Cerebellar cortex (tissue), 1 donor: ENCODE results near the gene PAX7.
"Not testable (repeated sequence)": the region's sequence is repeated elsewhere in the genome, so short reads cannot be mapped to it uniquely, and the experiment has no call there.

Experiments used
- DNase-seq: peaks from one replicate; pipeline ENCODE4 v3.0.0-alpha.2; 2015; ENCODE audit warnings: low spot score

Gene PAX7

GRCh38 chr1:18658831-18659230, 28.2 kb downstream of the PAX7 start:
- no peak for DNase-seq

DNA sequence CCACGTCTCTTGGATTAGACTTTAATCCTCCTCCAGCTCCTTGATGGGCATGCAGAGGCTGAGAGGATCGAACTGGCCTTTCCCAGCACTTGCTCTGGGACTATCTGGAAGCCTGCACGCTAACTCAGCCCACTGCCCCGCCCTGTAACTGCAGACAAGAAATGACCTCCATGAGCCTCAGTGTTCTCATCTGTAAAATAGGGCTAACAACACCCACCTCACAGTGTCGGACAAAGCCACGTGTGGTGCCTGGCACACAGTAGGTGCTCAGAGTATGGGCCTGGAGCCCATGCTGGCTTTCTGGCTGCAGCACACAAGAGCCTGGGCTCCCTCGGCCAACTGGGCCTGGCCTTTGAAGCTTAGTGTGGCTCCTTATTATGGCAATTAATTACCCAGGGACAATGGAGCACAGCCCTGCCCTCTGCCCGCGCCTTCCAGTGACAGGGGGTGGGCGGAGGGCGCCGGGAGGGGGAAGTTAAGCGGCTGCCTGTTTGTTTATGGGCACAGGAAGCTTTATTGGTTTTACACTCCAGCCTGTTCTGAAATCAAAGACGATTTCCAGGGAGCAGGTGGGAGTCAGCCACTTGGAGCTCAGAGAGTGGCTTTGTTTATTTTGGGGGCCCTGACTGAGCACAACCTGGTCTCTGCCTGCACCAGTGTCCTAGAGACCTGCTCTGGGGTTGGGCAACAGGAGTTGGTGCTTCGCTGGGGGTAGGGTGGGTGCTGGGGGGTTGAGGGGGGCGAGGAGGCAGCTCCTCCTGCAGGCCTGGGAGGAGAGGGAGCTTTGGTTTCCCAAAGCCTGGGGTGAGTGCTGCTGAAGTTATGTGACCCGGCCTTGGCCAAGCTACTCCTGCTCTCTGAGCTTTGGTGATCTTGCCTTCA, 31.0 kb downstream of the PAX7 start:
- DNase-seq, result no peak

DNA sequence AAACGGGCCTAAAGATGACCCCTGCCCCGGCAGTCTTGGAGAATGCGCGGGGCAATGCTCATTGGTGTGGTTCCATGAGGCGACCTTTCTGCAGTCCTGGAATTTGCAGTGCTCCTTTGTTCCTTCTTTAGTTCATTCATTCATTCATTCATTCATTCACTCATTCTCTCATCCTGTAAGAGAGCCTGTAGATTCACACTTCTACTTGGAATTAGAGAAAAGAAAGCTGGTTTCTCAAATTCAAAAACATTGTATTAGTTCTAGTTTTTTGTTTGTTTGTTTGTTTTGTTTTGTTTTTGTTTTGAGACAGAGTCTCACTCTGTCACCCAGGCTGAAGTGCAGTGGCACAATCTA, 31.6 kb downstream of the PAX7 start:
- no peak for DNase-seq

- DNase-seq, result no peak
These were observed 35.8 kb downstream of the PAX7 start for GRCh38 chr1:18666317-18666920.

GRCh38 chr1:18667333-18667732, 36.7 kb downstream of the PAX7 start:
- DNase-seq, result no peak

- DNase-seq, result no peak
These were observed 37.4 kb downstream of the PAX7 start for GRCh38 chr1:18668046-18668445.

DNA sequence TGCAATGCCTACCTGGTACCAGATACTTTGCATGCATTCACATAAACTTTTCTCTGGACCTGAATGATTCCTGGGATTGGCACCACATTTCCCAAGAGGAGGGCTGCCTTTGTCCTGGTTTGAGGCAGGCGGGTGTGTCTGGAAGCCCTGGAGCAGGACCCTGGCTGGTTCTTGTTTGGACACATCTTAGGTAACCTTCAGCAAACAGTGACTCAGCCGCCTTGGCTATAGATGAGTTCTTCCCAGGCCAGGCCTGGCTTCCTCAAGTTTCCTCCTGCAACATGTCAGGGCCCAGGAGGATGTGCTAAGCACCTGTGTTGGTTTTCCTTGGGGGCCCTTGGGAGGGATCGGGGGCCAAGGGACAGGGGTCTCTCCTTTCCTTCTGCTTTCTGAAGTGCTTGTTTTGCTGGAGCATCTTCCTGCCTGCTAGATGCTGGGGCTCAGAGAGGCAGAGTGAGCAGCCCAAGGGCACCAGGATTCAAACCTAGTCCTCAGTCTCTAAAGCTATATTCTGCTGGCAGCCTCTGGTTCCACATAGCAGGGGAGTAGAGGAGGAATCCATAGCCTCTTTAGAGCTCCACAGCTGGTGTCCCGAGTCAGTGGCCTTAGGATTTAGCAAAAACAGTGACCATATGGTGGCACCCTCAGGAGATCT, 38.2 kb downstream of the PAX7 start:
- no peak for DNase-seq

DNA sequence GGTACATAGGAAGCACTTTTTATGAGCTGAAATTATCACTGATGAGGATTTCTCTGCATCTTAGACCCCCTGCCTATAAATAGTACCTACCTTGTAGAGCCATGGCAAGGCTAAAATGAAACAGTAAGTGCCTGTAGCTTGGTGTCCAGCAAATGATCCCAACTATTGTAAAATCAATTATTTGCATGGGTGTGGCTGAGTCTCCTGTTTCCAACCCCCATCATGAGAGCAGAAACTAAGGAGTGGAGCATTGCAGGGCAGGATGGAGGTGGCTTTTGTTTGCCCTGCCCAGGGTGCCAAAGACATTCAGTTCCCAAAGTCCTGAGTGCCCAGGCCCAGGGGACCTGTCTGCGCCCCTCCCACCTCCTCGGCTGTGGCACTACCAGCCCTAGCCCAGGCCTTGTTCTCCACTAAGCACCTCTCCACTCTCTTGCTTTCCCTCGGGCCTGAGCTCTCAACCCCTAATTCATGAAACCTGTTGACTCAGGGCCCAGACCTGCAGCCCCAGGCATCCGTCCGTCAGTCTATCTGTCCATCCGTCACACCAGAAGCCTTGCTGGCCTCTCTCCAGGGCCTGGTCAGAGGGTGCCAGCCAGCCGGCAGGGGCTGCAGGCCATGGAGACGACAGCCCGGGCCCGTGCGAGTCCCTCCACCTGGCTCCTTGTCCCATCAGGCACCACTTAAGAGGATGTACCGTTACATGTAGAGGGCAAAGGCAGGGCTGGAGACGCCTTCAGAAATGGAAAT, 39.6 kb downstream of the PAX7 start:
- DNase-seq, result no peak

DNA sequence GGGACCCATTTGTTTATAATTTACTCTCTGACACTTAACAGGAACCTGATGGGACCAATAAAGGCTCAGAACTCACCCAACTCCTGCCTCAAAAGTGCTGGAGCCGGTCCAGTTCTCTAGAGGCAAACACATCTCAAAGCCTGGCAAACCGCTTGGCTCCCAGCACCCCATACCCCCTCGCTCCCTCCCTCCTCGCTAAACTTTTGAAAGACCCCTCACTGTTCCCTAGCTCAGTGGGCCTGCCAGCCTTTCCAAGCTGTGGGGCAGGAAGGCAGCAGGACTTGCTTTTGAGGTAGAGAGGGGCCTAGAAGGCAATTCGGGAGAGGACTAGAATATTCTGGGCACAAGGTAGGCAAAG, 40.2 kb downstream of the PAX7 start:
- DNase-seq, result no peak

DNA sequence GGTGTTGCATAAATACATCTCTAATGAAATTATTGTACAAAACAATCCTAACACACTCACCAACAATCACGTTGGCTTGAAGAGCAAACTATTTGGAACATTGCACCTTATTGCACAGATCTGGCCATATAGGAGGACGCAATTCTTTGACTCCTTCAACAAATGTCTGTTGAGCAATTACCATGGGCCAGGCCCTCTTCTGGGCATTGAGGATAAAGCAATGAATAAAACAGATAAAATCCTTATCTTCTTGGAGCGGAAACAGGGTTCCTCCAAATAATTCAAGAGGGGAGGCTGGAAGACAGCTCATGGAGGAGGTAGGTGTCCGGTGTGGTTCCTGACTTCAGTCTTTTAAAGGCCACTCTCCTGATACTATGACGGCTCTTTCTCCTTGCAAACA, 43.3 kb downstream of the PAX7 start:
- DNase-seq, result peak; percentile 4

DNA sequence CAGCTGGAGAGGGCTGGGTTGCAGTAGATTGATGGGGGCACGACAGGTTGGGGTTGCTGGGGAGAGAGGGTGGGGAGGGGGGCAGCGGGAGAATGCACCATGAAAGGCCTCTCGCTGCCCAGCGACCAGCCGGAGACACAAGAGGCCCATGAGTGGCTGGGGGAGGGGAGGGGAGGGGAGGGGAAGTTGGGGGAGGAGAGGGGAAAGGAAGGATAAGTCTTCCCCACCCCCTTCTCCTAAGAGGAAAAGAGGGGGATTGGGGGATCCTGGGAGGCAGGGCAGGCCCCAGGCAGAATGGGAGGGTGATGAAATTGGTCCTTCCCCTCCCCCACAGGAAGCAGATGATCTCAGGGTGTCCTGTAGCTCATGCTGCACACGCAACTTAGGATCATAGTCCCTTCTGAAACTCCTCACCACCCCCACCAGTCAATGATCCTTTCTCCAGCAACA, 45.7 kb downstream of the PAX7 start:
- no peak for DNase-seq

- DNase-seq, result peak; percentile 42
These were observed 50.8 kb downstream of the PAX7 start for GRCh38 chr1:18681423-18681835.

DNA sequence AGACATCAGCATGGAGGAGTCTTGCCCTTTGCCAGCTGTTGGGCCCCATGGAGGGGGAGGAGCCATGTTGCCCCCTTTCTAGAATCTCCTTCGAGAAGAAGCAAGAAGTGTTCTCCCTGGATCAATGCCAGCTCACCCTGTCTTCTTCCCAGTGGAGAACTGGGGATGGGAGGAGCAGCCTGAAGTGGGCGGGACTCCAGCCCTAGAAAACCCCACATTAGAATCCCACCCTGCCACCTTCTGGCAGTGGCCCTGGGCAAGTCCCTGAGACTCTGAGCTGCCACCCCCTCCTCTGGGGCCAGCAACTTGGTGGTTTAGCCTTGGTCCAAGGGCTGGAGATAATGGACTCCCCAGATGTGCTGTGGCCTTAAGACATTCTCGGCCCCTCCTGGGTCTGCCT, 51.7 kb downstream of the PAX7 start:
- DNase-seq, result no peak

- DNase-seq, result no peak
These were observed 53.7 kb downstream of the PAX7 start for GRCh38 chr1:18684303-18684702.

GRCh38 chr1:18686540-18686939, 55.9 kb downstream of the PAX7 start:
- no peak for DNase-seq

DNA sequence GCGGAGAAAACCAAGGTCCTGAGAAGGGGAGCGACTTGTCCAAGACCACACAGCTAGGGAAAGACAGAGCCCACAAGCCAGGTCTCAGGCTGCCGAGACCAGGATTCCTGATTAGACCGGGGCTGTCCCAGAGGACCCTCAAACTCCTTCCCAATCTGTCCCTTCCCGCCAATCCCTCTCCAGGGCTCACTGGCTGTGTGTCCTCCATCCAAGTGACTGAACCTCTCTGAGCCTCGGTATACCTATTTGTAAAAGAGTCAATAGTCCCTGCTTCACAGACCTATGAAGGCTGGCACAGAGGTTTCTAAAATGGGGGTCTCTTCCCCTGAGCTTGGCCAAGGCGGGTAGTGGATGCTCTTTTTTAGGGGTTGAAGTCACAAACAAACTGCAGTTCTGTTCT, 56.6 kb downstream of the PAX7 start:
- no peak for DNase-seq

DNA sequence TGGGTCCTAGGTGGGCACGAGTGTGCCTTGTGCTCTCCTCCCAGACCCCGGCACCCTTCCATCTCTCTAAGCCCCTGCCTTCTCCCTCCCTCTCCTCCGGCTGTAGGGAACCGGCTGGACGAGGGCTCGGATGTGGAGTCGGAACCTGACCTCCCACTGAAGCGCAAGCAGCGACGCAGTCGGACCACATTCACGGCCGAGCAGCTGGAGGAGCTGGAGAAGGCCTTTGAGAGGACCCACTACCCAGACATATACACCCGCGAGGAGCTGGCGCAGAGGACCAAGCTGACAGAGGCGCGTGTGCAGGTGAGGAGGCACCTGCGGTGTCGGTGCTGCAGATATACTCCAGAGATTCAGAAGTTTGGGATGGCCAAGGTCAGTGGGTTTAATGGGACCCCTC, 61.0 kb downstream of the PAX7 start:
- DNase-seq, result no peak

DNA sequence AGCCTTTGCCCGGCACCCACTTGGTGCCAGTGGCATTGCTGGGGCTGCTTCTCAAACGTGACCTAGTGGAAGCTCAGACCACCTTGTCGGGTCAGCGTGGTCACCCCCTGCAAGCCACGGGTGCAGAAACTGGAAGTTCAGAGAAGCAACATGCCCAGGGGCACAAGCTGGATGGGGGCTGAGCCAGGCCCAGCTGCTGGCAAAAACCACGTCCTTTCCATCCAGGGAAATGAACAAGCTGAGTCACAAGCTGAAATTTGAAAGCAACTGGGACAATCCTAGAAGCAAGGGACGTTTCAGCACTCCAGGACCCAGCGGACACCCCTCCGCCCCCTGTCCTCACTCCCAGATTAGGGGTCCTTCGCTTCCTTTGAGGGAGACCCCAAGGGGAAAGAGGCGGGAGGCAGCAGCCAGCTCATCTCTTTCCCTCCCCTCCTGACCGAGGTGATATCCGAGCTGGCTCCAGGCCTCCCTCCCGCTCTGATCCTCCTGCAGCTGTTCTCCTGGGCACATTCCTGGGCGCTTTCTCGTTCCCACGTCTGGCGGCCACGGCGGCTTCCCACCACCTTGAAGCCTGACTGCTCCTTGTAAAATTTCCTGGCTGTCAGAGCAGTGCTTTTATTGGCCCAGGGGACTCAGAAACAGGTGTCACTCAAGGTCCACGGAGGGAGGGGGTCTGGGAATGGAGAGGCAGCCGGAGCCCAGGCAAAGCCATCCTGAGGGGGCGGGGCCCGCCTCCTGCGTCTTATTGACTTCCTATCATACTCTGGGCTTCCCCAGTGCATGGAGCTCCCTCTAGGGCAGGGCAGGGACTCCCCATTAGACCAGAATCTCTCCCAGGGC, 62.8 kb downstream of the PAX7 start:
- no peak for DNase-seq

- not testable (repeated sequence) for DNase-seq
These were observed 63.6 kb downstream of the PAX7 start for GRCh38 chr1:18694289-18694688.

DNA sequence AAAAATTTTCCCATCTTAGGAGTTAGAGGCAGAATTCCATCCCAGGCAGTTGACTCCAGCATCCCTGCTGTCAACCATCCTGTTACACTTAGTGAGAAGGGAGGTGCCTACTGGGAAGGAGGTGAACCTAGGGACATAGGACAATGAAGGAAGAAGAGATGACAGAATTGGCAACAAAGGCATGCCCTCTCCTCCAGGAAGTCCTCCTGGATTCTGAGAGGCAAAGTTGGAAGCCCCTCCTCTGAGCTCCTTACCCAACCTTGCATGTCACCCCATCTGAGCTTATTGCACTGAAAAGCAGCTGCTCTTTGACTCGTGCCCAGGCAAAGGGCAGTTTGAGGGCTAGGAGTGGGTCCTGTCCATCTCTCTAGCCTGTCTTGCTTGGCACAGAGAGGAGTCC, 66.9 kb downstream of the PAX7 start:
- no peak for DNase-seq

DNA sequence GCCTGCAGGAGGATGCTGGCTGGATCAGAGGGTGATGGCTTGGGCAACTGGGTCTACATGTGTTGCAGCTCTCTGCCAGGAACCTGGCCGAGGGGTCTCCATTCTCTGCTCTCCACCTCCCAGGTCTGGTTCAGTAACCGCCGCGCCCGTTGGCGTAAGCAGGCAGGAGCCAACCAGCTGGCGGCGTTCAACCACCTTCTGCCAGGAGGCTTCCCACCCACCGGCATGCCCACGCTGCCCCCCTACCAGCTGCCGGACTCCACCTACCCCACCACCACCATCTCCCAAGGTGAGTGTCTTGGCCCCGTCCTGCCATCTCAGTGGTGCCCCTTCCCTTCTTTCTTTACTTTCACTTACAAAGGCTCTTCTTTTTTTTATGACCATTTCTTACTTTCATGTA, 69.9 kb downstream of the PAX7 start:
- no peak for DNase-seq

DNA sequence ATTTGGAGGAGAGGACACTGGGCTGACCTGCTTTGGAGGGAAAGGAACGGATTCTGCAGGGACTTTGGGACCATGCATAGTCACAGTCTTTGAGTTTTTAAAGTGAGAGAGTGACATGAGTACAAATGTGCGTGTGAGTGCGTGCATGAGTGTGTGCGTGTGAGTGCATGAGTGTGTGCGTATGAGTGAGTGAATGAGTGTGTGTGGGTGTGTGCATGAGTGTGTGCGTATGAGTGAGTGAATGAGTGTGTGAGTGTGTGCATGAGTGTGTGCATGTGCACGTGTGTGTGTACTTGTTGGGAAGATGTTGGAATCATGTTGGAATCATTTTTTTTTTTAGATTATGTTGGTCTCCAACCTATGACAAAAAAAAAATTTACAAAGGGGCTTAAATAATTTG, 70.5 kb downstream of the PAX7 start:
- no peak for DNase-seq
